ENCODE results near the gene ZNF423. TPM values are rescaled to one million over a fixed set of nuclear protein-coding genes. Genes with fewer than 3 reads are reported as not detected.

The ZNF423 gene
- total and polyA plus RNA-seq, 7 donors, result 0.69 to 19.7 (median 3.6) TPM

GRCh38 chr16:49550666-49551065, 305.2 kb downstream of the ZNF423 start:
- intact Hi-C loops (cut with DNase I), result no loop called here
- TF ChIP-seq EP300 (IDR thresholded peaks at IDR 0.05) (no peak), CTCF (IDR thresholded peaks at IDR 0.05) (no peak), POLR2AphosphoS5 (IDR thresholded peaks at IDR 0.05) (no peak), POLR2A (IDR thresholded peaks at IDR 0.05) (no peak)
- H3K9me3 ChIP-seq, result no peaks in the 10 kb centered on the region
- H3K27me3 ChIP-seq, result no peaks in the 10 kb centered on the region
- no peak for DNase-seq
- H3K4me1 ChIP-seq, result no peaks in the 10 kb centered on the region
- H3K4me3 ChIP-seq, result no peak overlapping the region
- H3K27ac ChIP-seq, result no peak overlapping the region
- 79 to 92% methylated on average over 6 of the region's 6 CpGs for WGBS, 2 donors
- no peaks in the 10 kb centered on the region for H3K36me3 ChIP-seq

GRCh38 chr16:49550140-49550539, 305.8 kb downstream of the ZNF423 start:
- Histone ChIP-seq H3K4me1 (no peaks in the 10 kb centered on the region), H3K27me3 (no peaks in the 10 kb centered on the region), H3K36me3 (no peaks in the 10 kb centered on the region), H3K9me3 (no peaks in the 10 kb centered on the region), H3K4me3 (no peak overlapping the region), H3K27ac (no peak overlapping the region)
- intact Hi-C loops (cut with DNase I), result no loop called here
- no peak for DNase-seq
- WGBS, 2 donors, result 87 to 89% methylated on average over 5 of the region's 5 CpGs
- no peak for TF ChIP-seq POLR2AphosphoS5 (IDR thresholded peaks at IDR 0.05)
- no peak for TF ChIP-seq EP300 (IDR thresholded peaks at IDR 0.05)
- no peak for TF ChIP-seq CTCF (IDR thresholded peaks at IDR 0.05)
- TF ChIP-seq POLR2A (IDR thresholded peaks at IDR 0.05), result no peak

GRCh38 chr16:49548325-49548970, 307.5 kb downstream of the ZNF423 start:
- WGBS, 2 donors, result 70 to 82% methylated on average over 14 of the region's 14 CpGs

GRCh38 chr16:49547448-49547847, 308.5 kb downstream of the ZNF423 start:
- 75 to 92% methylated on average over 9 of the region's 9 CpGs for WGBS, 2 donors
- intact Hi-C loops (cut with DNase I), result no loop called here
- TF ChIP-seq POLR2A (IDR thresholded peaks at IDR 0.05), result no peak

More at GRCh38 chr16:49548325-49548970, 307.5 kb downstream of the ZNF423 start:
- no peak overlapping the region for H3K27ac ChIP-seq
- no peak for DNase-seq
- H3K9me3 ChIP-seq, result no peaks in the 10 kb centered on the region
- H3K4me1 ChIP-seq, result no peaks in the 10 kb centered on the region
- intact Hi-C loops (cut with DNase I), result no loop called here
- no peaks in the 10 kb centered on the region for H3K36me3 ChIP-seq
- no peak overlapping the region for H3K4me3 ChIP-seq
- no peaks in the 10 kb centered on the region for H3K27me3 ChIP-seq
- TF ChIP-seq POLR2AphosphoS5 (IDR thresholded peaks at IDR 0.05), result no peak
- TF ChIP-seq POLR2A (IDR thresholded peaks at IDR 0.05), result no peak
- no peak for TF ChIP-seq EP300 (IDR thresholded peaks at IDR 0.05)
- TF ChIP-seq CTCF (IDR thresholded peaks at IDR 0.05), result no peak

GRCh38 chr16:49546735-49547134, 309.2 kb downstream of the ZNF423 start:
- Histone ChIP-seq H3K4me3 (no peak overlapping the region), H3K27ac (peak overlapping the region in 1 of 4 donors; percentile 14), H3K4me1 (peaks cover 0 to 13% (median 2%) of the 10 kb centered on the region in 4 donors), H3K27me3 (no peaks in the 10 kb centered on the region), H3K9me3 (no peaks in the 10 kb centered on the region), H3K36me3 (no peaks in the 10 kb centered on the region)
- DNase-seq, result no peak
- WGBS, 2 donors, result 84 to 91% methylated on average over 1 of the region's 1 CpG
- TF ChIP-seq CTCF (IDR thresholded peaks at IDR 0.05) (no peak), POLR2A (IDR thresholded peaks at IDR 0.05) (no peak), POLR2AphosphoS5 (IDR thresholded peaks at IDR 0.05) (no peak), EP300 (IDR thresholded peaks at IDR 0.05) (no peak)
- intact Hi-C loops (cut with DNase I), result no loop called here

More at GRCh38 chr16:49547448-49547847, 308.5 kb downstream of the ZNF423 start:
- no peak overlapping the region for H3K4me3 ChIP-seq
- no peaks in the 10 kb centered on the region for H3K36me3 ChIP-seq
- H3K27me3 ChIP-seq, result no peaks in the 10 kb centered on the region
- H3K4me1 ChIP-seq, result peaks cover 0 to 7% (median 2%) of the 10 kb centered on the region in 4 donors
- DNase-seq, result no peak
- H3K9me3 ChIP-seq, result no peaks in the 10 kb centered on the region
- H3K27ac ChIP-seq, result no peak overlapping the region
